ENCODE data around the gene HNRNPDL.
A peak's percentile ranks its signal among the peaks of the same experiment; 100 is the strongest.
"Not testable (repeated sequence)": the region's sequence is repeated elsewhere in the genome, so short reads cannot be mapped to it uniquely, and the experiment has no call there.

HNRNPDL gene

GRCh38 chr4:82436780-82437179 lies 6.5 kb upstream of the HNRNPDL start:
- no peak for DNase-seq

GRCh38 chr4:82436130-82436529 lies 5.9 kb upstream of the HNRNPDL start:
- DNase-seq: no peak

GRCh38 chr4:82434949-82435348 lies 4.7 kb upstream of the HNRNPDL start:
- DNase-seq: no peak

GRCh38 chr4:82433791-82434190 lies 3.5 kb upstream of the HNRNPDL start:
- no peak for DNase-seq

- DNase-seq: no peak
These were observed 2.3 kb upstream of the HNRNPDL start for GRCh38 chr4:82432596-82432995.

- DNase-seq: no peak
These were observed 1.6 kb upstream of the HNRNPDL start for GRCh38 chr4:82431831-82432230.

- no peak for DNase-seq
These were observed 893 bp upstream of the HNRNPDL start for GRCh38 chr4:82430964-82431745.

- DNase-seq: no peak
These were observed 502 bp downstream of the HNRNPDL start for GRCh38 chr4:82429728-82430192.

GRCh38 chr4:82428969-82429727 lies 1.1 kb downstream of the HNRNPDL start:
- DNase-seq: peak; percentile 99

- DNase-seq: no peak
These were observed 1.7 kb downstream of the HNRNPDL start for GRCh38 chr4:82428526-82428968.

GRCh38 chr4:82425478-82425877 lies 4.8 kb downstream of the HNRNPDL start:
- no peak for DNase-seq

GRCh38 chr4:82423245-82424054 lies 6.8 kb downstream of the HNRNPDL start:
- no peak for DNase-seq

- no peak for DNase-seq
These were observed 7.6 kb downstream of the HNRNPDL start for GRCh38 chr4:82422616-82423015.

GRCh38 chr4:82421796-82422560 lies 8.3 kb downstream of the HNRNPDL start:
- no peak for DNase-seq

GRCh38 chr4:82419451-82419850 lies 10.8 kb downstream of the HNRNPDL start:
- no peak for DNase-seq

- no peak for DNase-seq
These were observed 14.3 kb downstream of the HNRNPDL start for GRCh38 chr4:82415922-82416365.

- DNase-seq: not testable (repeated sequence)
These were observed 15.2 kb downstream of the HNRNPDL start for GRCh38 chr4:82415061-82415460.

- no peak for DNase-seq
These were observed 26.5 kb downstream of the HNRNPDL start for GRCh38 chr4:82403725-82404124.

- DNase-seq: no peak
These were observed 28.0 kb downstream of the HNRNPDL start for GRCh38 chr4:82402196-82402775.

- no peak for DNase-seq
These were observed 28.7 kb downstream of the HNRNPDL start for GRCh38 chr4:82401600-82401999.

- no peak for DNase-seq
These were observed 32.0 kb downstream of the HNRNPDL start for GRCh38 chr4:82398263-82398662.
